Left ventricle myocardium superior (tissue), 1 donor: ENCODE measurements around the gene GALT. TPM values are rescaled to one million over a fixed set of nuclear protein-coding genes. Genes with fewer than 3 reads are reported as not detected.

ENCODE experiments used
- total RNA-seq: library from RNA; stranded (reverse); fragmentation: NEBNext Ultra II Directional; extraction: Animal tissue kit (Norgen Biotek cat#: 25700); gene quantifications from one replicate; pipeline ENCODE4 v1.2.1, GENCODE V29; 2021
- donor health status: DM: no; HTN: yes; CAD: no; lungs with severe emphysema.

Gene GALT
- total RNA-seq, 1 donor from 2014 or later: 61.2 TPM

Other genes starting within 250 kb of the GALT start
- 19.7 TPM for gene FAM219A, start 188.1 kb upstream of the GALT start, total RNA-seq
- not detected for gene DNAI1, start 187.9 kb upstream of the GALT start, total RNA-seq
- gene ENHO, start 123.7 kb upstream of the GALT start, total RNA-seq: 0.40 TPM
- 3.3 TPM for gene CNTFR, start 57.0 kb upstream of the GALT start, total RNA-seq
- 40.8 TPM for gene RPP25L, start 34.6 kb upstream of the GALT start, total RNA-seq
- 139 TPM for gene DCTN3, start 26.2 kb upstream of the GALT start, total RNA-seq
- not detected for gene ARID3C, start 17.6 kb upstream of the GALT start, total RNA-seq
- 23.1 TPM for gene SIGMAR1, start 8.9 kb upstream of the GALT start, total RNA-seq
- 51.7 TPM for gene IL11RA, start 5.5 kb downstream of the GALT start, total RNA-seq
- not detected for gene CCL27, start 16.0 kb downstream of the GALT start, total RNA-seq
- 2.1 TPM for gene CCL19, start 44.6 kb downstream of the GALT start, total RNA-seq
- 32.5 TPM for gene CCL21, start 63.5 kb downstream of the GALT start, total RNA-seq